Endothelial cell of umbilical vein (primary cell): ENCODE data around the gene CTSV. TPM values are rescaled to one million over a fixed set of nuclear protein-coding genes. Genes with fewer than 3 reads are reported as not detected.
"Not testable (repeated sequence)": the region's sequence is repeated elsewhere in the genome, so short reads cannot be mapped to it uniquely, and the experiment has no call there.

Experiments used
- BruUV-seq: library from RNA; stranded (reverse); fragments of 400-500 nt; replicated peaks from 2 replicates; lab custom pipeline; 2021; lab: Mats Ljungman, UMichigan
- CTCF ChIA-PET: fragments of 300-600, 350-600 bp; sonication (Branson Sonifier 250); formaldehyde crosslinking; loops from one replicate; lab custom pipeline; 2021; ENCODE audit warnings: antibody characterized with exemption, inconsistent platforms; lab: Charles Lee
- POLR2A ChIA-PET: fragments of 300-600, 350-600 bp; sonication (Branson Sonifier 250); formaldehyde crosslinking; loops from one replicate; lab custom pipeline; 2021; ENCODE audit warnings: antibody characterized with exemption, inconsistent platforms; lab: Charles Lee
- DNase-seq: peaks from one replicate; pipeline ENCODE4 v3.0.0-alpha.2; 2011; ENCODE audit warnings: low read depth, low spot score
- FAIRE-seq: peaks from 2 replicates; lab custom pipeline; 2011; peaks lifted over from hg19 to GRCh38; lab: Jason Lieb, UNC
- H2AFZ ChIP-seq: 2 replicates; pipeline ENCODE4 v1.6.0; 2012; ENCODE audit warnings: low read depth, low read length, control low read depth, inconsistent platforms
- H3K27ac ChIP-seq: 2 replicates; pipeline ENCODE4 v1.5.1; 2011; ENCODE audit warnings: low read depth, mild to moderate bottlenecking, control low read depth, low read length, moderate library complexity; ENCODE audit not compliant: insufficient read depth
- H3K27me3 ChIP-seq, 2 experiments: 2 replicates each; pipeline versions ENCODE4 v1.6.0 to v1.6.1; 2011; ENCODE audit warnings: low read length in 2 of 2, mixed read lengths in 1 of 2; ENCODE audit not compliant: control insufficient read depth in 2 of 2, insufficient read depth in 2 of 2
- H3K36me3 ChIP-seq, 2 experiments: 2 replicates in 1 of 2; 3 replicates in 1 of 2; pipeline ENCODE4 v1.5.1; 2011; ENCODE audit warnings: low read length in 2 of 2, mild to moderate bottlenecking in 1 of 2, moderate library complexity in 1 of 2; ENCODE audit not compliant: control insufficient read depth in 2 of 2, insufficient read depth in 2 of 2; ENCODE audit errors: extremely low read depth in 1 of 2
- H3K4me1 ChIP-seq: 3 replicates; pipeline ENCODE4 v1.5.1; 2011; ENCODE audit warnings: mild to moderate bottlenecking, low read length; ENCODE audit not compliant: control insufficient read depth, insufficient read depth; ENCODE audit errors: extremely low read depth
- H3K4me2 ChIP-seq: 2 replicates; pipeline ENCODE4 v1.6.1; 2011; ENCODE audit warnings: low read length, control low read depth, mixed read lengths; ENCODE audit not compliant: insufficient read depth
- H3K4me3 ChIP-seq, 3 experiments: fragments of 200-600 bp in 1 of 3; sonication (generic), shearing (Covaris generic) in 1 of 3; replicated peaks in 1 of 3; 2 replicates each; pipeline ENCODE4 v1.5.1; 2011 to 2016; ENCODE audit warnings: control low read depth in 3 of 3, low read length in 3 of 3, mild to moderate bottlenecking in 2 of 3, inconsistent platforms in 1 of 3, low read depth in 1 of 3, moderate library complexity in 1 of 3; ENCODE audit not compliant: insufficient read depth in 1 of 3
- H3K79me2 ChIP-seq: 2 replicates; pipeline ENCODE4 v1.6.0; 2012; ENCODE audit warnings: low read length, inconsistent platforms; ENCODE audit not compliant: control insufficient read depth, insufficient read depth
- H3K9ac ChIP-seq: replicated peaks from 2 replicates; pipeline ENCODE3; 2011; ENCODE audit warnings: low read length, control low read depth; ENCODE audit not compliant: insufficient read depth; ENCODE audit errors: extremely low read depth
- H3K9me1 ChIP-seq: replicated peaks from 3 replicates; pipeline ENCODE4 v1.6.0; 2011; ENCODE audit warnings: mild to moderate bottlenecking, low read length; ENCODE audit not compliant: control insufficient read depth, insufficient read depth; ENCODE audit errors: extremely low read depth
- H3K9me3 ChIP-seq: replicated peaks from 2 replicates; pipeline ENCODE4 v1.5.1; 2012; ENCODE audit warnings: low read length, inconsistent platforms; ENCODE audit not compliant: control insufficient read depth, insufficient read depth
- H4K20me1 ChIP-seq: replicated peaks from 2 replicates; pipeline ENCODE3; 2011; ENCODE audit warnings: mild to moderate bottlenecking, low read length; ENCODE audit not compliant: control insufficient read depth, insufficient read depth; ENCODE audit errors: extremely low read depth
- EZH2 ChIP-seq: IDR thresholded peaks from 2 replicates; pipeline ENCODE4 v1.6.1; 2012; ENCODE audit warnings: borderline replicate concordance, low read depth, mild to moderate bottlenecking, moderate library complexity, low read length, inconsistent platforms; ENCODE audit not compliant: severe bottlenecking
- FOS ChIP-seq: IDR thresholded peaks from 2 replicates; pipeline ENCODE4 v1.6.1; 2011; ENCODE audit warnings: mild to moderate bottlenecking, low read length, moderate library complexity, borderline replicate concordance; ENCODE audit not compliant: insufficient read depth
- GATA2 ChIP-seq: IDR thresholded peaks from 2 replicates; pipeline ENCODE4 v1.7.0; 2011; ENCODE audit warnings: low read depth, mild to moderate bottlenecking, moderate library complexity, mixed read lengths, low read length; ENCODE audit not compliant: insufficient read length, insufficient read depth
- JUN ChIP-seq: IDR thresholded peaks from 2 replicates; pipeline ENCODE4 v1.6.1; 2011; ENCODE audit warnings: borderline replicate concordance, low read depth; ENCODE audit not compliant: insufficient read length, insufficient read depth
- MYC ChIP-seq: IDR thresholded peaks from one replicate; pipeline ENCODE4 v1.6.1; 2011; ENCODE audit warnings: mild to moderate bottlenecking, low read depth, low read length
- POLR2A ChIP-seq: IDR thresholded peaks from 2 replicates; pipeline ENCODE4 v1.6.1; 2012; ENCODE audit warnings: low read depth, mild to moderate bottlenecking, control low read depth, low read length
- POLR2AphosphoS5 ChIP-seq: IDR thresholded peaks from 2 replicates; pipeline ENCODE4 v1.6.1; 2012; ENCODE audit warnings: low read depth, mild to moderate bottlenecking, control low read depth, low read length, moderate library complexity; ENCODE audit not compliant: insufficient read depth
- dilution Hi-C: fragments of 300-500 bp; cut with MboI; formaldehyde crosslinking; loops from one replicate; pipeline ENCODE4 v1.15.0; 2019; ENCODE audit warnings: low sequenced_read_pairs; ENCODE audit not compliant: extremely low pct_ligation_motif_present
- intact Hi-C: fragments of 100-400 bp; cut with micrococcal nuclease; formaldehyde crosslinking; loops from one replicate; pipeline ENCODE4 v1.10.0; 2022
- polyA plus RNA-seq, 4 experiments: library from polyadenylated mRNA; depleted of rRNA in 3 of 4; stranded (reverse) in 3 of 4; unstranded in 1 of 4; fragments of >200 nt; gene quantifications; 2 replicates each; pipeline versions ENCODE4 v1.2.1 to v1.2.3, GENCODE V29; 2011 to 2012; ENCODE audit warnings: missing spikeins in 1 of 4
- total RNA-seq: library from RNA; stranded (reverse); gene quantifications from 2 replicates; pipeline ENCODE4 v1.2.3, GENCODE V29; 2021
- TF ChIP-seq, protein P1 (sequence below): IDR thresholded peaks from 2 replicates; pipeline ENCODE4 v1.6.1; 2011; ENCODE audit not compliant: insufficient read depth, insufficient read length
- TF ChIP-seq, protein P2 (sequence below), 2 donors: IDR thresholded peaks; 1 replicate in 1 of 2; 2 replicates in 1 of 2; pipeline ENCODE4 v1.5.1; 2011; ENCODE audit warnings: low read length in 2 of 2, mild to moderate bottlenecking in 2 of 2, moderate library complexity in 2 of 2, control low read depth in 1 of 2, inconsistent platforms in 1 of 2, low read depth in 1 of 2; ENCODE audit not compliant: insufficient read depth in 1 of 2; ENCODE audit errors: extremely low read depth in 1 of 2

CTSV gene
- total and polyA plus RNA-seq, 2 donors (not counting 3 experiments of a cell fraction or from before 2014, with no cell fraction given): 0.80 to 1.3 TPM

DNA sequence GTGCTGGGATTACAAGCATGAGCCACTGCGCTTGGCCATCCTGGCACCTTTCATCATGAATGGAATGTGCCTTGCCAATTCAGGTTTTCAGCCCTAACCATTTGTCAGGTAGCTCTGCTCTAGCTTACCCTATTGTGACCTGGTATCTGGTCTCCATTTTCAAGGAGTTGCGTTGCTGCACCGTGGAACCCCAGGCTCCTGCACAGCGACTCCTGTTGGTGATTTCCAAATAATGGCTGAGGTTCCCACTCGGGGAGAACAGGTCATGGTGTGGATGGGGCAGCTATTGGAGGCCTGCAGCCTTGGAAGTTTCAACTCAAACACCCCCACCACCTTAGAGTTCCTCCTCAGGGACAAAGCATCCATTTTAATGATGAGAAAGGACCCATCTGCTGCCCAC is 18.7 kb upstream of the CTSV start:
- no peaks in the 10 kb centered on the region for H3K79me2 ChIP-seq
- no peaks in the 10 kb centered on the region for H4K20me1 ChIP-seq
- TF ChIP-seq JUN (no peak), FOS (no peak), POLR2A (no peak), EZH2 (no peak), GATA2 (no peak), POLR2AphosphoS5 (no peak), MYC (no peak)
- TF ChIP-seq, protein P1, sequence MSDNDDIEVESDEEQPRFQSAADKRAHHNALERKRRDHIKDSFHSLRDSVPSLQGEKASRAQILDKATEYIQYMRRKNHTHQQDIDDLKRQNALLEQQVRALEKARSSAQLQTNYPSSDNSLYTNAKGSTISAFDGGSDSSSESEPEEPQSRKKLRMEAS: no peak
- TF ChIP-seq, protein P2, sequence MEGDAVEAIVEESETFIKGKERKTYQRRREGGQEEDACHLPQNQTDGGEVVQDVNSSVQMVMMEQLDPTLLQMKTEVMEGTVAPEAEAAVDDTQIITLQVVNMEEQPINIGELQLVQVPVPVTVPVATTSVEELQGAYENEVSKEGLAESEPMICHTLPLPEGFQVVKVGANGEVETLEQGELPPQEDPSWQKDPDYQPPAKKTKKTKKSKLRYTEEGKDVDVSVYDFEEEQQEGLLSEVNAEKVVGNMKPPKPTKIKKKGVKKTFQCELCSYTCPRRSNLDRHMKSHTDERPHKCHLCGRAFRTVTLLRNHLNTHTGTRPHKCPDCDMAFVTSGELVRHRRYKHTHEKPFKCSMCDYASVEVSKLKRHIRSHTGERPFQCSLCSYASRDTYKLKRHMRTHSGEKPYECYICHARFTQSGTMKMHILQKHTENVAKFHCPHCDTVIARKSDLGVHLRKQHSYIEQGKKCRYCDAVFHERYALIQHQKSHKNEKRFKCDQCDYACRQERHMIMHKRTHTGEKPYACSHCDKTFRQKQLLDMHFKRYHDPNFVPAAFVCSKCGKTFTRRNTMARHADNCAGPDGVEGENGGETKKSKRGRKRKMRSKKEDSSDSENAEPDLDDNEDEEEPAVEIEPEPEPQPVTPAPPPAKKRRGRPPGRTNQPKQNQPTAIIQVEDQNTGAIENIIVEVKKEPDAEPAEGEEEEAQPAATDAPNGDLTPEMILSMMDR (IDR thresholded peaks at IDR 0.05; ENCODE audit: extremely low read depth in 1 of 2, insufficient read depth in 1 of 2, low read depth in 1 of 2, low read length in 2 of 2): no peak
- H3K9ac ChIP-seq: no peak overlapping the region
- POLR2A ChIA-PET: no interaction called here
- no peak overlapping the region for H3K27ac ChIP-seq
- H3K4me2 ChIP-seq: no peak overlapping the region
- H3K27me3 ChIP-seq: peaks cover 0 to 3% of the 10 kb centered on the region in 2 experiments
- BruUV-seq: no TSS peak
- dilution Hi-C loops (no loop called here), intact Hi-C loops (no loop called here)
- DNase-seq (no peak), FAIRE-seq (no peak)
- no peaks in the 10 kb centered on the region for H3K36me3 ChIP-seq
- H3K4me3 ChIP-seq: no peak overlapping the region
- no peaks in the 10 kb centered on the region for H3K9me3 ChIP-seq
- H3K9me1 ChIP-seq: no peaks in the 10 kb centered on the region
- CTCF ChIA-PET: no interaction called here
- no peaks in the 10 kb centered on the region for H3K4me1 ChIP-seq
- H2AFZ ChIP-seq: no peak overlapping the region

- dilution Hi-C loops, H3K9me3 ChIP-seq, BruUV-seq, H3K9me1 ChIP-seq, H3K27me3 ChIP-seq, H3K4me3 ChIP-seq, POLR2A ChIA-PET, H3K27ac ChIP-seq, CTCF ChIA-PET, H3K9ac ChIP-seq, H2AFZ ChIP-seq, H3K79me2 ChIP-seq, H4K20me1 ChIP-seq, FAIRE-seq, H3K4me1 ChIP-seq, H3K4me2 ChIP-seq, DNase-seq, intact Hi-C loops, H3K36me3 ChIP-seq: not testable (repeated sequence)
Observed at GRCh38 chr9:97055891-97056290, 16.9 kb upstream of the CTSV start.
